GM19468 (cell line): ENCODE data around the gene SENP5.
"Not testable (repeated sequence)": the region's sequence is repeated elsewhere in the genome, so short reads cannot be mapped to it uniquely, and the experiment has no call there.

Experiments used
- ATAC-seq: cut with Tn5 transposase; IDR thresholded peaks from one replicate; pipeline ENCODE4 v1.9.1; 2021; ENCODE audit warnings: mild to moderate bottlenecking, moderate library complexity, moderate number of reproducible peaks; ENCODE audit not compliant: unreplicated experiment; ENCODE audit errors: extremely low read depth

SENP5 gene

DNA sequence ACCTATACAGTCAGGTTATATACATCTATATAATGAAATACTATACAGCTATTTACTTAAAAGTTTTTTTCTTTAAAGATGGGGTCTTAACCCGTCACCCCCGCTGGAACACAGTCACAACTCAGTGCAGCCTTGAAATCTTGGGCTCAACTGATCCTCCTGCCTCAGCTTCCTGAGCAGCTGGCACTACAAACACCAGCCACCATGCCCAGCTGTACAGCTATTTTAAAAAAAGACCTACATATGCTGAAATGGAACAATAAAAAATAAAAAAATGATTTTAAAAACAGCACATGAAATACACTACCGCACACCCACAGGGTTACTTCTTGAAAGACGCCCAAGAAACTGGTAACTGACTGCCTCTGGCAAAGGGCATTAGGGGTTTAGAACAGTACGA lies 70.9 kb downstream of the SENP5 start:
- ATAC-seq: no peak

DNA sequence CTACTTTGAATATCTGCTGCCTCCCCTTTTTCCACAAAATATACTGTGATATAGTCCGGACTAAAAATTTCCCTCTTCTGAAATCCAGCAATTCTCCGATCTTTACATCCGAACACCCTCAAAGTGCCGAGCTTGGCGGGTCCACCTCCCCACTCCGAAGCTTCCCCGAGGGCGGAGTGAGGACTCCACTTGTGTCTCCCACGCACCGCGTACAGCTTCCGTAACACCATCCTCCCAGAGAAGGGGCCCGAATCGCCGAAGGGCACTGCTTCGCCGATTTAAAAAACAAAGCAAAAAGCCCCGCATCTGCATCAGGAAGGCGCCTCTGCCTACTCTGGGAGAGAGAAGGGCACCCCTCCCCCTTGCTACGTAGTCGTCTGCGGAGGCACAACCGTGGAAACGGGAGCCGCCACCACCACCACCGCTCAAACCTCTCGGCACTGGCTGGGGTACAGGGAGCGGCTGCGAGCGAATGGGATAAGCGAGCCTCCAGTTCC lies 74.1 kb downstream of the SENP5 start:
- ATAC-seq: no peak

GRCh38 chr3:196942226-196942914 lies 74.7 kb downstream of the SENP5 start, which contains the start of gene NCBP2:
Gene NCBP2 (minus strand): TSS chr3:196942528. CDS start chr3:196942503, 25 bp downstream.
- ATAC-seq: peak; percentile 90

GRCh38 chr3:196942915-196943277 lies 75.2 kb downstream of the SENP5 start:
- no peak for ATAC-seq

DNA sequence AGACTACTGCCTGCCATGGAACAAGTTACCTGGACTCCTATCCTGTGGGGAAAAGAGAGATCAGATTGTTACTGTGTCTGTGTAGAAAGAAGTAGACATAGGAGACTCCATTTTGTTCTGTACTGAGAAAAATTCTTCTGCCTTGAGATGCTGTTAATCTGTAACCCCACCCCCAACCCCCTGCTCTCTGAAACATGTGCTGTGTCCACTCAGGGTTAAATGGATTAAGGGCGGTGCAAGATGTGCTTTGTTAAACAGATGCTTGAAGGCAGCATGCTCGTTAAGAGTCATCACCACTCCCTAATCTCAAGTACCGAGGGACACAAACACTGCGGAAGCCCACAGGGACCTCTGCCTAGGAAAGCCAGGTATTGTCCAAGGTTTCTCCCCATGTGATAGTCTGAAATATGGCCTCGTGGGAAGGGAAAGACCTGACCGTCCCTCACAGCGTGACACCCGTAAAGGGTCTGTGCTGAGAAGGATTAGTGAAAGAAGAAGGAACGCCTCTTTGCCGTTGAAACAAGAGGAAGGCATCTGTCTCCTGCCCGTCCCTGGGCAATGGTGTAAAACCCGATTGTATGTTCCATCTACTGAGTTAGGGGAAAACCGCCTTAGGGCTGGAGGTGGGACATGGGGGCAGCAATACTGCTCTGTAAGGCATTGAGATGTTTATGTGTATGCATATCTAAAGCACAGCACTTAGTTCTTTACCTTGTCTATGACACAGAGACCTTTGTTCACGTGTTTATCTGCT lies 76.5 kb downstream of the SENP5 start:
- not testable (repeated sequence) for ATAC-seq

GRCh38 chr3:196947136-196947859 lies 79.6 kb downstream of the SENP5 start:
- no peak for ATAC-seq

GRCh38 chr3:196947860-196948441 lies 80.2 kb downstream of the SENP5 start:
- no peak for ATAC-seq

- no peak for ATAC-seq
These were observed 80.9 kb downstream of the SENP5 start for GRCh38 chr3:196948442-196949284.

- no peak for ATAC-seq
These were observed 81.5 kb downstream of the SENP5 start for GRCh38 chr3:196949285-196949619.

- no peak for ATAC-seq
These were observed 82.0 kb downstream of the SENP5 start for GRCh38 chr3:196949750-196950149.

GRCh38 chr3:196951371-196951770 lies 83.7 kb downstream of the SENP5 start:
- ATAC-seq: no peak

GRCh38 chr3:196954832-196955231 lies 87.1 kb downstream of the SENP5 start:
- no peak for ATAC-seq

GRCh38 chr3:196962108-196962929 lies 94.6 kb downstream of the SENP5 start:
- ATAC-seq: no peak

GRCh38 chr3:196962930-196963630 lies 95.4 kb downstream of the SENP5 start:
- ATAC-seq: no peak

DNA sequence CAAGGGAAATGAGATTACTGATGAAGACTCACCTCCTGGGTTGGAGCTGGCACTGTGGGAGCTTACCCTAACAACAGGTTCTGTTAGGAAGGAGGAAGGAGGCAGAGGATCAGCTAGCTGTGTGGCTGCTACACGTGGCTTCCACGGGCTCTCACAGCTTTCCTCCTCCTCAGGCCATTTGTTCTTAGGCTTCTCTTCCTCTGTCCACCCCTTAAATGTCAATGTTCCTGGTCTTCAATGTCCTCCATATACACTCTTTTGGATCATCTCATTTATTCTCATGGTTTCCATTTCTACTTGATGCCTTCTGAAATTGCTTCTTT lies 95.9 kb downstream of the SENP5 start:
- no peak for ATAC-seq

DNA sequence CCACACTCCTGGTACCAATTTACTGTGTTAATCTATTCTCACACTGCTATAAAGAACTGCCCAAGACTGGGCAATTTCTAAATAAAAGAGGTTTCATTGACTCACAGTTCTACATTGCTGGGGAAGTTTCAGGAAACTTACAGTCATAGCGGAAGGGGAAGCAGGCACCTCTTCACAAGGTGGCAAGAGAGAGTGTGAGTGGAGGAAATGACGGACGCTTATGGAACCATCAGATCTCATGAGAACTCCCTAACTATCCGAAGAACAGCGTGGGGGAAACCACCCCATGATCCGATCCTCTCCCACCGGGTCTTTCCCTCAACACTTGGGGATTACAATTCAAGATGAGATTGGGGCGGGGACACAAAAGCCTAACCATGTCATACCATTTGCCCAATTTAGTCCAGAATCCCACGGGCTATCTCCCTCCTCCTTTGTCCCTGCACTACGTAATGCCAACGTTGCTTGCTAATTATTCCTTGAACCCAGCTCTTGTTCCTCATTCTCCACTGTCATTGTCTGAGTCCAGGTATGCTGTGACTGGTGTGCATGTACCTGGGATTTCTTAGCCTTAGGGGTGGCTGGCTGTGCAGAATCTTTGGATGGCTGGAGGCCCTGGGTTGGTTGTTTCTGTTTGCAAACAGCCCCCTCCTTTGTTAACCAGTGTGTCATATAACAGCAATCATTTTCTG lies 97.5 kb downstream of the SENP5 start:
- no peak for ATAC-seq

- ATAC-seq: no peak
These were observed 98.1 kb downstream of the SENP5 start for GRCh38 chr3:196965804-196966173.
